Cerebellar cortex (tissue), 1 donor: ENCODE data around the gene ARID1A.
"Not testable (repeated sequence)": the region's sequence is repeated elsewhere in the genome, so short reads cannot be mapped to it uniquely, and the experiment has no call there.

Experiments
- DNase-seq: peaks from one replicate; pipeline ENCODE4 v3.0.0-alpha.2; 2015; ENCODE audit warnings: low spot score

Gene ARID1A

GRCh38 chr1:26695356-26696118 is at the start of gene ARID1A:
ARID1A (plus strand) TSS chr1:26696015; CDS start chr1:26696404, 389 bp downstream.
- peak; percentile 93 for DNase-seq

GRCh38 chr1:26664802-26665201 is 31.0 kb upstream of the ARID1A start:
- DNase-seq, result no peak

- no peak for DNase-seq
These were observed 29.0 kb upstream of the ARID1A start for GRCh38 chr1:26666855-26667254.

GRCh38 chr1:26668106-26668786 is 27.6 kb upstream of the ARID1A start:
- not testable (repeated sequence) for DNase-seq

GRCh38 chr1:26677306-26678115 is 18.3 kb upstream of the ARID1A start:
- peak; percentile 97 for DNase-seq

GRCh38 chr1:26684763-26685508 is 10.9 kb upstream of the ARID1A start:
- no peak for DNase-seq

GRCh38 chr1:26686795-26687194 is 9.0 kb upstream of the ARID1A start:
- DNase-seq, result no peak

- no peak for DNase-seq
These were observed 6.3 kb upstream of the ARID1A start for GRCh38 chr1:26689504-26689903.

GRCh38 chr1:26690157-26690556 is 5.7 kb upstream of the ARID1A start:
- DNase-seq, result no peak

GRCh38 chr1:26690576-26691031 is 5.2 kb upstream of the ARID1A start:
- peak; percentile 73 for DNase-seq

- DNase-seq, result peak; percentile 95
These were observed 3.5 kb upstream of the ARID1A start for GRCh38 chr1:26692211-26692792.

GRCh38 chr1:26692793-26693490 is 2.9 kb upstream of the ARID1A start:
- peak; percentile 99 for DNase-seq

GRCh38 chr1:26693599-26694572 is 1.9 kb upstream of the ARID1A start:
- DNase-seq, result peak; percentile 38

- no peak for DNase-seq
These were observed 1.0 kb upstream of the ARID1A start for GRCh38 chr1:26694638-26695355.

GRCh38 chr1:26696119-26696653 is 371 bp downstream of the ARID1A start:
- no peak for DNase-seq

GRCh38 chr1:26696654-26697430 is 1.0 kb downstream of the ARID1A start:
- no peak for DNase-seq

GRCh38 chr1:26697431-26697977 is 1.7 kb downstream of the ARID1A start:
- DNase-seq, result no peak
